Astrocyte (in vitro differentiated cells and primary cell): ENCODE data around the gene GOPC.

Experiments used
- CTCF ChIP-seq: IDR thresholded peaks from 2 replicates; pipeline ENCODE4 v1.5.1; 2011; ENCODE audit warnings: low read depth, mild to moderate bottlenecking, inconsistent platforms, low read length, moderate library complexity; ENCODE audit not compliant: insufficient read depth
- EZH2 ChIP-seq: IDR thresholded peaks from 2 replicates; pipeline ENCODE4 v1.6.1; 2012; ENCODE audit warnings: mild to moderate bottlenecking, low read length, inconsistent platforms; ENCODE audit not compliant: insufficient read depth

GRCh38 chr6:117595099-117595923 lies 7.0 kb downstream of the GOPC start:
- TF ChIP-seq EZH2 = no peak
- TF ChIP-seq CTCF = no peak
